GM23338 (cell line): ENCODE results near the gene RPL27. TPM values are rescaled to one million over a fixed set of nuclear protein-coding genes. Genes with fewer than 3 reads are reported as not detected.

Source experiments
- polyA plus RNA-seq: library from polyadenylated mRNA; unstranded; fragments of >200 nt; fragmentation: Nextera tagmentation; extraction: Ambion mirVana; gene quantifications from 2 replicates; pipeline ENCODE4 v1.2.1, GENCODE V29; 2016
- small RNA-seq: library from RNA; depleted of rRNA; stranded (forward); fragments of <200 nt; gene quantifications from one replicate; pipeline ENCODE3, GENCODE V24; 2014; ENCODE audit warnings: low replicate concordance
- total RNA-seq: library from RNA; depleted of rRNA; stranded (reverse); fragments of >200 nt; shearing (Covaris generic); gene quantifications from 2 replicates; pipeline ENCODE4 v1.2.3, GENCODE V29; 2014; rRNA removed

Gene RPL27
- total and polyA plus RNA-seq, 2 experiments from 2014 or later = 1,784 to 2,722 TPM

Small RNA genes within 50 kb of the gene (small RNA-seq; reads per million reads assigned to genes)
- gene AARSD1 = not detected

Other genes starting within 250 kb of the RPL27 start
- gene RAMP2, start 237.2 kb upstream of the RPL27 start, total RNA-seq = 2.6 and 8.8 TPM in 2 replicates
- gene RAMP2, start 237.2 kb upstream of the RPL27 start, polyA plus RNA-seq = 28.3 and 29.5 TPM in 2 replicates
- 110 and 129 TPM in 2 replicates for gene VPS25, start 225.0 kb upstream of the RPL27 start, total RNA-seq
- gene VPS25, start 225.0 kb upstream of the RPL27 start, polyA plus RNA-seq = 93.5 and 105 TPM in 2 replicates
- 0.10 and 0.54 TPM in 2 replicates for gene WNK4, start 217.8 kb upstream of the RPL27 start, total RNA-seq
- 0.65 and 0.83 TPM in 2 replicates for gene WNK4, start 217.8 kb upstream of the RPL27 start, polyA plus RNA-seq
- gene COA3, start 199.7 kb upstream of the RPL27 start, total RNA-seq = 57.6 and 81.2 TPM in 2 replicates
- 123 and 138 TPM in 2 replicates for gene COA3, start 199.7 kb upstream of the RPL27 start, polyA plus RNA-seq
- gene CNTD1, start 199.6 kb upstream of the RPL27 start, total RNA-seq = not detected in 2 replicates
- 0.80 and 1.1 TPM in 2 replicates for gene CNTD1, start 199.6 kb upstream of the RPL27 start, polyA plus RNA-seq
- gene BECN1, start 174.1 kb upstream of the RPL27 start, total RNA-seq = 54.8 and 57.2 TPM in 2 replicates
- gene BECN1, start 174.1 kb upstream of the RPL27 start, polyA plus RNA-seq = 35.5 and 41.8 TPM in 2 replicates
- gene PSME3, start 165.0 kb upstream of the RPL27 start, total RNA-seq = 178 and 201 TPM in 2 replicates
- 85.2 and 93.5 TPM in 2 replicates for gene PSME3, start 165.0 kb upstream of the RPL27 start, polyA plus RNA-seq
- 5.7 and 5.8 TPM in 2 replicates for gene AOC2, start 153.8 kb upstream of the RPL27 start, total RNA-seq
- gene AOC2, start 153.8 kb upstream of the RPL27 start, polyA plus RNA-seq = 2.0 and 2.1 TPM in 2 replicates
- gene AOC3, start 147.2 kb upstream of the RPL27 start, total RNA-seq = 1.4 and 1.6 TPM in 2 replicates
- gene AOC3, start 147.2 kb upstream of the RPL27 start, polyA plus RNA-seq = 1.7 and 2.6 TPM in 2 replicates
- not detected in 2 replicates for gene G6PC1, start 97.6 kb upstream of the RPL27 start, total RNA-seq
- gene G6PC1, start 97.6 kb upstream of the RPL27 start, polyA plus RNA-seq = not detected in 2 replicates
- gene AARSD1, start 34.0 kb upstream of the RPL27 start, total RNA-seq = 25.7 and 28.4 TPM in 2 replicates
- gene AARSD1, start 34.0 kb upstream of the RPL27 start, polyA plus RNA-seq = 69.6 and 74.4 TPM in 2 replicates
- gene PTGES3L, start 18.3 kb upstream of the RPL27 start, total RNA-seq = 2.3 and 7.7 TPM in 2 replicates
- 2.0 and 2.5 TPM in 2 replicates for gene PTGES3L, start 18.3 kb upstream of the RPL27 start, polyA plus RNA-seq
- gene RUNDC1, start 17.9 kb upstream of the RPL27 start, total RNA-seq = 11.1 and 11.9 TPM in 2 replicates
- 6.1 and 6.9 TPM in 2 replicates for gene RUNDC1, start 17.9 kb upstream of the RPL27 start, polyA plus RNA-seq
- 2.3 and 3.3 TPM in 2 replicates for gene IFI35, start 8.4 kb downstream of the RPL27 start, total RNA-seq
- gene IFI35, start 8.4 kb downstream of the RPL27 start, polyA plus RNA-seq = 1.5 and 1.8 TPM in 2 replicates
- 227 and 300 TPM in 2 replicates for gene VAT1, start 24.0 kb downstream of the RPL27 start, total RNA-seq
- gene VAT1, start 24.0 kb downstream of the RPL27 start, polyA plus RNA-seq = 233 and 267 TPM in 2 replicates
- 20.8 and 22.9 TPM in 2 replicates for gene RND2, start 26.8 kb downstream of the RPL27 start, total RNA-seq
- gene RND2, start 26.8 kb downstream of the RPL27 start, polyA plus RNA-seq = 18.5 and 20.4 TPM in 2 replicates
- 31.9 and 45.9 TPM in 2 replicates for gene BRCA1, start 126.9 kb downstream of the RPL27 start, total RNA-seq
- gene BRCA1, start 126.9 kb downstream of the RPL27 start, polyA plus RNA-seq = 37.8 and 43.2 TPM in 2 replicates
- 32.3 and 36.8 TPM in 2 replicates for gene NBR1, start 172.8 kb downstream of the RPL27 start, total RNA-seq
- gene NBR1, start 172.8 kb downstream of the RPL27 start, polyA plus RNA-seq = 10.1 and 12.6 TPM in 2 replicates
- 0.78 and 1.5 TPM in 2 replicates for gene TMEM106A, start 213.5 kb downstream of the RPL27 start, total RNA-seq
- 1.1 and 2.4 TPM in 2 replicates for gene TMEM106A, start 213.5 kb downstream of the RPL27 start, polyA plus RNA-seq
- gene CCDC200, start 230.2 kb downstream of the RPL27 start, total RNA-seq = not detected in 2 replicates
- gene CCDC200, start 230.2 kb downstream of the RPL27 start, polyA plus RNA-seq = 0.31 TPM in 1 of 2 replicates, not detected in the other
- gene RNU2-1, start 235.6 kb downstream of the RPL27 start, total RNA-seq = not detected in 2 replicates
- 9.2 and 11.2 TPM in 2 replicates for gene RNU2-1, start 235.6 kb downstream of the RPL27 start, polyA plus RNA-seq